Loucy (cell line): ENCODE results near the gene ROR1.

Experiments
- H2AFZ ChIP-seq: fragments of 200-600 bp; sonication (generic); 2 replicates; pipeline ENCODE4 v1.6.0; 2016; ENCODE audit warnings: antibody characterized with exemption, mild to moderate bottlenecking, low read length, moderate library complexity
- H3F3A ChIP-seq: fragments of 200-600 bp; 2 replicates; pipeline ENCODE4 v1.6.0; 2016; ENCODE audit warnings: antibody characterized with exemption, low read depth, mild to moderate bottlenecking
- H3K27me3 ChIP-seq: fragments of 200-600 bp; sonication (generic); 2 replicates; pipeline ENCODE4 v1.6.1; 2014; ENCODE audit warnings: low read length, mild to moderate bottlenecking; ENCODE audit not compliant: insufficient read depth, poor library complexity, severe bottlenecking
- H3K36me3 ChIP-seq: fragments of 200-600 bp; sonication (generic); 2 replicates; pipeline ENCODE4 v1.6.1; 2016; ENCODE audit warnings: low read length; ENCODE audit not compliant: insufficient read depth
- H3K4me1 ChIP-seq: fragments of 200-600 bp; sonication (generic); 2 replicates; pipeline ENCODE4 v1.5.1; 2014; ENCODE audit warnings: low read length, mild to moderate bottlenecking; ENCODE audit not compliant: insufficient read depth, poor library complexity, severe bottlenecking
- H3K4me2 ChIP-seq: fragments of 200-600 bp; sonication (generic); 2 replicates; pipeline ENCODE4 v1.6.0; 2014; ENCODE audit warnings: antibody characterized with exemption, low read length, low read depth, mild to moderate bottlenecking; ENCODE audit not compliant: poor library complexity, severe bottlenecking
- H3K4me3 ChIP-seq: fragments of 200-600 bp; sonication (generic); 2 replicates; pipeline ENCODE4 v1.5.1; 2014; ENCODE audit warnings: low read length, mild to moderate bottlenecking, mixed read lengths; ENCODE audit not compliant: poor library complexity, severe bottlenecking
- H3K79me2 ChIP-seq: fragments of 200-600 bp; sonication (generic); 2 replicates; pipeline ENCODE4 v1.6.1; 2014; ENCODE audit warnings: low read length; ENCODE audit not compliant: insufficient read depth
- H3K9ac ChIP-seq: fragments of 200-600 bp; sonication (generic); 2 replicates; pipeline ENCODE4 v1.6.0; 2014; ENCODE audit warnings: mild to moderate bottlenecking, low read depth, low read length, moderate library complexity; ENCODE audit not compliant: poor library complexity, severe bottlenecking
- H3K9me2 ChIP-seq: fragments of 200-600 bp; sonication (generic); replicated peaks from 2 replicates; pipeline ENCODE4 v1.6.1; 2016; ENCODE audit warnings: low read depth, low read length, mixed read lengths
- H3K9me3 ChIP-seq: fragments of 200-600 bp; sonication (generic); 2 replicates; pipeline ENCODE4 v1.6.1; 2014; ENCODE audit warnings: mild to moderate bottlenecking, antibody characterized with exemption, low read length, low read depth; ENCODE audit not compliant: insufficient read depth
- H4K20me1 ChIP-seq: fragments of 200-600 bp; sonication (generic); 2 replicates; pipeline ENCODE4 v1.6.0; 2014; ENCODE audit warnings: antibody characterized with exemption, low read length, mild to moderate bottlenecking; ENCODE audit not compliant: insufficient read depth, poor library complexity, severe bottlenecking
- CTCF ChIP-seq: fragments of 200-600 bp; sonication (generic); conservative IDR thresholded peaks from 2 replicates; pipeline ENCODE4 v1.5.1; 2014; ENCODE audit warnings: mild to moderate bottlenecking, antibody characterized with exemption, low read length
- EZH2phosphoT487 ChIP-seq: fragments of 200-600 bp; IDR thresholded peaks from 2 replicates; pipeline ENCODE4 v1.6.1; 2018; ENCODE audit warnings: antibody characterized with exemption, mild to moderate bottlenecking, moderate library complexity, borderline replicate concordance

The ROR1 gene

GRCh38 chr1:63833363-63834119, 59.7 kb downstream of the ROR1 start:
- H3K36me3 ChIP-seq: no peaks in the 10 kb centered on the region
- no peaks in the 10 kb centered on the region for H3K4me1 ChIP-seq
- H3K27me3 ChIP-seq: no peaks in the 10 kb centered on the region
- no peaks in the 10 kb centered on the region for H3K79me2 ChIP-seq
- H4K20me1 ChIP-seq: no peaks in the 10 kb centered on the region
- H3K9me3 ChIP-seq: no peaks in the 10 kb centered on the region
- H3K9me2 ChIP-seq: no peaks in the 10 kb centered on the region
- H3K9ac ChIP-seq: no peak overlapping the region
- H3K4me2 ChIP-seq: no peak overlapping the region
- TF ChIP-seq EZH2phosphoT487 (no peak), CTCF (no peak)
- no peak overlapping the region for H2AFZ ChIP-seq
- no peaks in the 10 kb centered on the region for H3F3A ChIP-seq
- no peak overlapping the region for H3K4me3 ChIP-seq

DNA sequence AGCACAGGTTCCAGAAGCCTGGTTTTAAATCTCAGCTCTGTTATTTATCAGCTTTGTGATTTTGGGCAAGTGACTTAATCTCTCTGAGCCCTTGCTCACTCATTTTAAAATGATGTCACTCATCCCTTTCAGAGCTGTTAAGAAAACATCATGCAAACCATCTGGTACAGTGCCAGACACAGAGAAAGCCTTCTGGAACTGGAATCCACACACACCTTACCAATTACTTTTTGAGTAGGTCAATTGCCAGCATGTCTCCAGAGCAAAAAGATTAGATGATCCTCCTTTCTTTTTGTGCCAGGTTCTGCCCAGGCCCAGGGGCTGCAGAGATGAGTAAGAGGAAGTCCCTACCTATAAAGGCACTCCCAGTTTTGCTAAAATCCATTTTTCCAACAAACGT, 61.3 kb downstream of the ROR1 start:
- TF ChIP-seq EZH2phosphoT487 (no peak), CTCF (no peak)
- Histone ChIP-seq H2AFZ (no peak overlapping the region), H3K4me3 (no peak overlapping the region), H3K9me3 (no peaks in the 10 kb centered on the region), H3K79me2 (no peaks in the 10 kb centered on the region), H3K9me2 (no peaks in the 10 kb centered on the region), H3K4me2 (no peak overlapping the region), H4K20me1 (no peaks in the 10 kb centered on the region), H3F3A (no peaks in the 10 kb centered on the region), H3K27me3 (no peaks in the 10 kb centered on the region), H3K4me1 (no peaks in the 10 kb centered on the region), H3K36me3 (no peaks in the 10 kb centered on the region), H3K9ac (no peak overlapping the region)

DNA sequence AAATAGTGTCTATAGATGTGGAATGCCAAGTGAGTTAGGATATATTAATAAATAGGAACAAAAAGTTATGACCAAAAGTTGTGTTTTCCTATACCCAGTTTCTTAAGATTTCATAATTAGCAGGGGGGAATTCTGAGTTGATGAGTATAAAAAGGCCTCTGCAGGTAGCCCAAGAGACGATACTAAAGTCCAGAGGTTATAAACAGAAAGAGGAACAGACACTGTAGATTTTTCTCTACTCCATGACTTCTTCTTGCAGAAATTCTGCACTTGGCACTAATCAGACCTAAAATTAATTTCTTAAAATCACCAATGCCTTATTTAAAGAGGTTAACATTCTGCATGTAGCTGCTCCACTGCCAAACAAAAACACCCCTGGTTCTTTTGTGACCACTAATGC, 62.6 kb downstream of the ROR1 start:
- no peaks in the 10 kb centered on the region for H4K20me1 ChIP-seq
- no peaks in the 10 kb centered on the region for H3K9me2 ChIP-seq
- H3F3A ChIP-seq: no peaks in the 10 kb centered on the region
- H2AFZ ChIP-seq: no peak overlapping the region
- H3K4me3 ChIP-seq: no peak overlapping the region
- no peak overlapping the region for H3K9ac ChIP-seq
- H3K4me2 ChIP-seq: no peak overlapping the region
- no peak for TF ChIP-seq CTCF
- TF ChIP-seq EZH2phosphoT487: no peak
- H3K4me1 ChIP-seq: no peaks in the 10 kb centered on the region
- H3K79me2 ChIP-seq: no peaks in the 10 kb centered on the region
- no peaks in the 10 kb centered on the region for H3K36me3 ChIP-seq
- no peaks in the 10 kb centered on the region for H3K9me3 ChIP-seq
- no peaks in the 10 kb centered on the region for H3K27me3 ChIP-seq
